Retinal pigment epithelial cell (primary cell): ENCODE results near the gene ADSS2.

Experiments used
- DNase-seq: peaks from one replicate; pipeline ENCODE4 v3.0.0-alpha.2; 2010; ENCODE audit warnings: low read depth
- H3K4me3 ChIP-seq: 2 replicates; pipeline ENCODE4 v1.5.1; 2011; ENCODE audit warnings: mild to moderate bottlenecking, low read length, control low read depth, moderate library complexity
- TF ChIP-seq, protein P1 (sequence below): conservative IDR thresholded peaks from 2 replicates; pipeline ENCODE4 v1.5.1; 2011; ENCODE audit warnings: low read depth, low read length, control low read depth, inconsistent platforms

Gene ADSS2

GRCh38 chr1:244412176-244412575 lies 39.5 kb downstream of the ADSS2 start:
- TF ChIP-seq, protein P1, sequence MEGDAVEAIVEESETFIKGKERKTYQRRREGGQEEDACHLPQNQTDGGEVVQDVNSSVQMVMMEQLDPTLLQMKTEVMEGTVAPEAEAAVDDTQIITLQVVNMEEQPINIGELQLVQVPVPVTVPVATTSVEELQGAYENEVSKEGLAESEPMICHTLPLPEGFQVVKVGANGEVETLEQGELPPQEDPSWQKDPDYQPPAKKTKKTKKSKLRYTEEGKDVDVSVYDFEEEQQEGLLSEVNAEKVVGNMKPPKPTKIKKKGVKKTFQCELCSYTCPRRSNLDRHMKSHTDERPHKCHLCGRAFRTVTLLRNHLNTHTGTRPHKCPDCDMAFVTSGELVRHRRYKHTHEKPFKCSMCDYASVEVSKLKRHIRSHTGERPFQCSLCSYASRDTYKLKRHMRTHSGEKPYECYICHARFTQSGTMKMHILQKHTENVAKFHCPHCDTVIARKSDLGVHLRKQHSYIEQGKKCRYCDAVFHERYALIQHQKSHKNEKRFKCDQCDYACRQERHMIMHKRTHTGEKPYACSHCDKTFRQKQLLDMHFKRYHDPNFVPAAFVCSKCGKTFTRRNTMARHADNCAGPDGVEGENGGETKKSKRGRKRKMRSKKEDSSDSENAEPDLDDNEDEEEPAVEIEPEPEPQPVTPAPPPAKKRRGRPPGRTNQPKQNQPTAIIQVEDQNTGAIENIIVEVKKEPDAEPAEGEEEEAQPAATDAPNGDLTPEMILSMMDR = no peak
- H3K4me3 ChIP-seq = no peak overlapping the region
- DNase-seq = no peak

- no peak for DNase-seq
- TF ChIP-seq, protein P1 = no peak
- H3K4me3 ChIP-seq = no peak overlapping the region
Measured at GRCh38 chr1:244409701-244410100, 42.0 kb downstream of the ADSS2 start.

DNA sequence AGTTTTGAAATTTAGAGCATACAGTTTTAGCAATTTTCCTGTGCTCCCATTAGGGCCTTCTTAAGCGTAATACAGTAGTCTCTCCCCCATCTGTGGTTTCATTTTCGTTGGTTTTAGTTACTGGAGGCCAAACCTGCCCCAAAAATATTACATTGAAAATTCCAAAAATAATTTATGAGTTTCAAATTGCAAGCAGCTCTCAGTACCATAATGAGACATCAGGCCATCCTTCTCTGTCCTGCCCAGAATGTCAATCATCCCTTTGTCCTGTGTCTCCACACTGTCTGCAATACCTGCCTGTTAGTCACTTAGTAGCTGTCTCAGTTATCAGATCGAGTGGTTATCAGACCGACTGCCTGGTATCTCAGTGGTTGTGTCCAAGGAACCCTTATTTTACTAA lies 45.4 kb downstream of the ADSS2 start:
- TF ChIP-seq, protein P1 = no peak

DNA sequence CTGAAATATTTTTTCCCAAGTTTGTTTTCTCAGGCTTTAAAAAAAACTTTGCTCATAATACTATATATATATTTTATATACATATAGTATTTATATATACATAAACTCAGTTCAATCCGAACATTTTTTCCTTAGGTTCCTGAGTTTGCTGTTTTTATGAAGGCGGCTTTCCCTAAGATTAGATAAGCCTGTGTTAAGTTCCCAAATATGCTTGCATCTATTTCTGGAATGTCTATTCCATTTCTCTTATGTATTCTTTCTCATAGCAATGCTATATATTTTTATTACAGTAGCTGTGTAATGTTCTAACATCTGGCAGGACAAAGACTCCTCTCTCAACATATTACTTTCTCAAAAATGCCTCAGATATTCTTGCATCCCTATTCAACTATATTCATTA lies 45.9 kb downstream of the ADSS2 start:
- no peak overlapping the region for H3K4me3 ChIP-seq
- TF ChIP-seq, protein P1 = no peak
- DNase-seq = no peak

More for the DNA sequence above, 45.4 kb downstream of the ADSS2 start:
- no peak for DNase-seq
- H3K4me3 ChIP-seq = no peak overlapping the region

DNA sequence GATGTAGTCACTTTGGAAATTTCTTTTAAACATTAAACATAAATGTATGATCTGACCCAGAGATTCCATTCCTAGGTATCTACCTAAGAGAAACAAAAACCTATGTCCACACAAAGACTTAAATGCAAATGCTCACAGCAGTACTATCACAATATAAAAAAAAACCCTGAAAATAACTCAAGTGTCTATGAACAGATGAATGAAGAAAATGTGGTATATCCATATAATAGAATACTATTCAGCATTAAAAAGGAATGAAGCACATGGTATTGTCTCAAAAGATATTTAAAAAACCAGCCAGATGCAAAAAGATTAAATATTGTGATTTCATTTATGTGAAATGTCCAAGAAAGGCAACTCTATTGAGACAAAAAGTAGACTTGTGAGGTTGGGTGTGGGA lies 48.3 kb downstream of the ADSS2 start:
- DNase-seq = no peak
- no peak overlapping the region for H3K4me3 ChIP-seq
- TF ChIP-seq, protein P1 = no peak

- no peak for DNase-seq
- no peak overlapping the region for H3K4me3 ChIP-seq
- TF ChIP-seq, protein P1 = no peak
Measured at GRCh38 chr1:244400974-244401373, 50.7 kb downstream of the ADSS2 start.

GRCh38 chr1:244397131-244397530 lies 54.6 kb downstream of the ADSS2 start:
- DNase-seq = no peak
- H3K4me3 ChIP-seq = no peak overlapping the region
- TF ChIP-seq, protein P1 = no peak
